RCC 7860 (cell line): Measurements from ENCODE around the gene MRPL55.

Source experiments
- DNase-seq: peaks from one replicate; pipeline ENCODE4 v3.0.0-alpha.2; 2015; ENCODE audit warnings: low spot score
- FAIRE-seq: peaks from 2 replicates; lab custom pipeline; 2012; peaks lifted over from hg19 to GRCh38; lab: Jason Lieb, UNC

The MRPL55 gene

DNA sequence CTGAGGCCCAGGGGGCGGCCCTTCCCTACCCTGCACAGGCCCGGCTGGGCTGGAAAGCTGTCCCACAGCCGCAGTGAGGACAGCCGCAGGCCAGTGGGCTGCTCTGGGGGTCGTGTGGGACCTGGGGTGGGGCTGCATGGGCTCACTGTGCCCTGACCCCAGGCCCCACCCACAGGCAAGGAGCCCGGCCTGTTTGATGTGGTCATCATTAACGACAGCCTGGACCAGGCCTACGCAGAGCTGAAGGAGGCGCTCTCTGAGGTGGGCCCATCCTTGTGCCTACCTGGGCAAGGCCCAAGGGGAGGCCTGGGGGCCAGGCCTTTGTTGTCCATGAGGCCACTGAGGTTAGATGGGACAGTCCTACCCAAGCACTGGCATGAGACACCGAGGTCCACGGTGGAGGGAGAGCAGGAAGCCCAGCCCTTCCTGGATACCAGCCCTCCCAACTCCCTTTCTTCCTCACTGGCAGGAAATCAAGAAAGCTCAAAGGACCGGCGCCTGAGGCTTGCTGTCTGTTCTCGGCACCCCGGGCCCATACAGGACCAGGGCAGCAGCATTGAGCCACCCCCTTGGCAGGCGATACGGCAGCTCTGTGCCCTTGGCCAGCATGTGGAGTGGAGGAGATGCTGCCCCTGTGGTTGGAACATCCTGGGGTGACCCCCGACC is 39.2 kb upstream of the MRPL55 start:
- no peak for FAIRE-seq
- DNase-seq = no peak

DNA sequence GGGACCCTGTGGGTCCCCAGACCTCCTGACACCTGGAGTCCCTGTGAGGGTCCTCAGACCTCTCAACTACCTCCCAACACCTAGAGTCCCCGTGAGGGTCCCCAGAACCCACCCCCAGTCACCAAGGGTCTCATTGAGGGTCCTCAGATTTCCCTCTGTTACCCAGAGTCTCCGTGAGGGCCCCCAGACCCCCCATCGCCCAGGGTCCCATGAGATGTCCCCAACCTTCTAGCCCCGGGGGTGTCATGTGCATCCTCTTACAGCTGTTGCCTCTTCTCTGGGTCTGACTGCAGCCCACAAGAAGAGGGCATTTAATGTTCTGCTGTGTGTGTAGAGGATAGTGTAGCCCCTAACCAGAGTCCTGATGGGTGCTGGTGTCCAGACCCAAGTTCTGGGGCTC is 38.7 kb upstream of the MRPL55 start:
- FAIRE-seq = no peak
- no peak for DNase-seq

DNA sequence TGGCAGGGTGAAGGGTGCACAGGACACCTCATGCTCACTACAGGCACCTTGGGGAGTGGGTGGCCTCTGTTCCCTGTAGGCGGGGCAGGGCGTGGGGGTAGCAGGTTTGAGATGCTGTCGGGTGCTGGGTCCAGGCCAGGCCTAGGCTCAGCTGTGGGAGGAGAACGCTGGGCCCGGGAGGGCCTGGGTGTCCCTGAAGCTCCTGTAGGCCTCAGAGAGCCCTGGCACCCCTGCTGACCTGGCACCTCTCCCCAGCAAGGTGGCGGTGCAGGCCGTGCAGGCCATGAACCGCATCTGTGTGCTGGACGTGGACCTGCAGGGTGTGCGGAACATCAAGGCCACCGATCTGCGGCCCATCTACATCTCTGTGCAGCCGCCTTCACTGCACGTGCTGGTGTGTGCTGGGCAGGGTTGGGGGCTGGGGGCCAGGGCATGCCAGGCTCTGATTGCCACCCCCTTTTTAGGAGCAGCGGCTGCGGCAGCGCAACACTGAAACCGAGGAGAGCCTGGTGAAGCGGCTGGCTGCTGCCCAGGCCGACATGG is 38.1 kb upstream of the MRPL55 start:
- no peak for FAIRE-seq
- DNase-seq = no peak

DNA sequence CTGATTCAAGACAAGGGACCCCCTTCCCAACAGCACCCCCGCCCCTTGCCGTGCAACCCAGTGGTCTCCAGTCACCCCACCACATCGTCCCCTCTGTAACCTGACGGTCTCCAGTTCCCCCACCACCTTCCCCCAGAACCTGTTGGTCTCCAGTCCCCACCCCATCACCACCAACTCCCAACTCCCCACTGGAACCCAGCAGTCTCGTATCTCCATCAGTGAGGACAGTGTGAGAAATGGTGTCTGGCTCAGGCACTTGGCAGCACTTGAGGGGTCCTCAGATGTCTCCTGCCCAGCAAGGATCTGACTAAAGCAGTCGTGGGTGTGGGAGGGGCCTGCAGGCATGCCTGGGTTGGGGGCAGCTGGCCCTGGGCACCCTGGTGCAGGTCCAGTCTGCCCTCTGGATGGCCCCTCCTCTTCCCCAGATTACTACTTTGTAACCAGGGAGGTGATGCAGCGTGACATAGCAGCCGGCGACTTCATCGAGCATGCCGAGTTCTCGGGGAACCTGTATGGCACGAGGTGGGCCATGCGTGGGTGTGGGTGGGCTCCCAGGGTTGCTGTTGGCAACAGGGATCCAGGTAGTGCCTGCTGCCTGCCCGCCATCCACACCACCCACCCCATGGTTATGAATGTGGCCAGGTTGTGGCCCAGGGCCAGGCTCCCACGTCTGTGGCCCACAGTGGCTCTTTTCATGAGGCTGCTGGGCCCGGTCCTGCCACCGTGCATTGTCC is 37.5 kb upstream of the MRPL55 start:
- no peak for FAIRE-seq
- DNase-seq = no peak

DNA sequence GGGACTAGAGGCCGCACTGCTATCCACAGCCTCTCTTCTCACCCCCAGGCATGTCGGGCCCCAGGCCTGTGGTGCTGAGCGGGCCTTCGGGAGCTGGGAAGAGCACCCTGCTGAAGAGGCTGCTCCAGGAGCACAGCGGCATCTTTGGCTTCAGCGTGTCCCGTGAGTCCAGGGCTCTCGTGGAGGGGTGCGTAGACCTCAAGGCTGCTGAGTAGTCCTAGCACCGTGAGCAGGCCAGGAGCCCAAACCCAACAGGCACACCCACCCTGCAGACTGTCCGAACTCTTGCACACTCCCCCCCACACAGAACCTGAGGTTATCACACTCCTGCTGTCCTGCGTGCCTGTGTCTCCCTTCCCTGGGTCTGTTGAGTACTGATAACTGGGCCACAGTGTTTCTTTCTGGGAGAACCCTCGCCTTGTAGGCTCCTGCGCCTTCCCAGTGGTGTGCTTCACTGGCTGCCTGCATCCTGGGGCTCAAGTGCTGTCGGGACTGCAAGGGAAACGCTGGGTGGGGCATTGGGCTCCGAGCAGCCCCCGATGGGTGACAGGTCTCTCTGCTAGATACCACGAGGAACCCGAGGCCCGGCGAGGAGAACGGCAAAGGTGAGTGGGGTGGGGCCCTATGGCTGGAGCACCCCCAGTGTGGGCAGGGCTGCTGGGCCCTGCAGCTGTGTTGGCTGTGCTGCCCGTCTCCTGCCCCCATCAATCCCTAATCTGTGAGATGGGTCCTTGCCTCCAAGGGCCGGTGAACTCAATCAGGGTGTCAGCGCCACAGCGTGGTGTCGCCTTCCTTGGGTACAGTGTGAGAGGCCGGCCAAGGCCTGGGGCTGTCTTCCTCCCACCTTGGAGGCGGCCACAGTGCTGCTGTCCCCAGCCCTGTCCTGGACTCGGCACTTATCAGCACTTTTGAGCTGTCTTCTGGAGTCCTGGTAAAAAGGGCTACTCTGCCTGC is 36.6 kb upstream of the MRPL55 start:
- DNase-seq (no peak), FAIRE-seq (no peak)

DNA sequence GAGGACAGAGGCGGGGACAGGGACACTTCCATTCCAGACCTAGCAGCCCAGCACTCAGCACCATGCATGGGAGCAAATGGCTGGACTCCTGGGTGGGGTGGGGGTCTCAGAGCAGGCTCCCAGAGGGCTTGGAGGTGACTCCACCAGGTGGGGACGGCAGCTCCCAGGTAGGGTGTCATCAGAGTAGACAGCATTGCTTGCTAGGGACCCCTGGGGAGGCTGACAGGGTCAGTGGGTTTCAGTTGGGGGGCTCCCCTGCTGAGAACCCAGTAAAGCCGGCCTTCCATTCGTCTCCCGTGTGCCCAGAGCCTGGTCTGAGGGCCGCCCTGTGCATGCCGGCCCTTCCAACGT is 35.9 kb upstream of the MRPL55 start:
- FAIRE-seq (no peak), DNase-seq (no peak)

DNA sequence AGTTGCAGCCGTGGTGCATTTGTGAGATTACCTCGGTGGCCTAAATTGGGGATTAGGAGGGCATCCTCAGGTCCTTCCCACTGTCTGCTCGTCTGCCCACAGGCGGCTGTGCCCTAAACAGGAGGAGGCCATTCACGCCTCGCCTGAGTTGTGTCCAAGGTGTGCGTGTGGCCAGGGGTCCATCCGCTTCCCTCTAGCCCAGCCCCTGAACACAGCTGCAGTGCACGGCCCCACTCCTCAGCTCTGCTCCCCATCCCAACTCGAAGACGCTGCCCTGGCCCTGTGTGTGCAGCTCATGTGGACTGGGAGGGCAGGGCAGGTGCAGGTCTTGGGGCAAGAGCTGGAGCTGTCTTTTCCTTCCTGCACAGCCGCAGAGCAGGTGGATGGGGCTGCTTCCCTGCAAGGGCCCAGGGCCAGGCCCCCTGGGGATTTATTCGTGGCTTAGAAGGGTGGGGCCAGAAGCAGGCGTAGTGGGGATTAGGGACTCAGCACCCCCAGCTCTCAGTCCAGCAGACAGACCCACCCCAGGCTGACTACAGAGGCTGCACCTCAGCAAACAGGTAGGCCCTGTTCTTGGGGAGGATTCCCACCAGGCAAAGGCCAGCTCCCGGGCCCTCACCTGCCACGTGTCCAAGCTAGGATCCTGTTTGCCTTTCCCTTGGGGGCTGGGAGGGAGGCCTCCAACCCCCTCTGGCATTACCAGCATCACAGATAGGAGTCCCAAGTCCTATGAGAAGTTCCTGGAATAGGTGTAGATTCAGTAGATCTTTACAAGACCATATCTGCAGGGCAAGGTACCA is 35.3 kb upstream of the MRPL55 start:
- DNase-seq (no peak), FAIRE-seq (no peak)

DNA sequence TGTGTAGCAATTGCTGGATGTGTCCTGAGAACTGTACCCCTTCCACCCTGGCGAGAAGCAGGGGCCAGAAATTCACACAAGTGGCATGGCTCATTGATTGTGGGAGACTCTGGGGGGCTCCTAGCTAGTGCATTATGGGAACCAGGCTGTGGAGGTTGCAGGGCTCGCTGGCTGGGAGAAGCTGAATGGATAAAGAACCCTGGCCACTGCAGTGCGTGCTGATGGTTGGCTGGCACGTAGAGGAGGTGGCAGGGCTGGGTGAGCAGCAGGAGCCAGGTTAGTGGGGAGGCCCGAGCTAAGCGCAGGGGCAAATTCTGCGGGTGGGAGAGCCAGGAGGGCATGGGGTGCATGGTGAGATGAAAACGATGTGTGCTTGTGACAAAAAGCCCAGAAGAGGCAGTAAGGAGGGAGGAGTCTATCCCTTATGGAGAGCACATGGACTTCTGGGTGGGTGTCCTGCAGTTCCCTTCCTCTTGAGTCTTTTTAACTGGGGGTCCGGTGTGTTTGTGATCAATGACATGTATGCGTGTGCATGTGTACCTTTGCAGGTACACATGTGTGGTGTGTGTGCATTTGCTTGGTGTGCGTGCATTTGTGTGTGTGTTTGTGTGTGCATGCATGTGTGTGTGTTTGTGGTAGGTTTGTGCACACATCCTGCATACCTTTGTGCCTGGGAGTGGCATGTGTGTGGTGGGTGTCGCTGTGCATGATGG is 34.5 kb upstream of the MRPL55 start:
- no peak for FAIRE-seq
- DNase-seq = no peak

DNA sequence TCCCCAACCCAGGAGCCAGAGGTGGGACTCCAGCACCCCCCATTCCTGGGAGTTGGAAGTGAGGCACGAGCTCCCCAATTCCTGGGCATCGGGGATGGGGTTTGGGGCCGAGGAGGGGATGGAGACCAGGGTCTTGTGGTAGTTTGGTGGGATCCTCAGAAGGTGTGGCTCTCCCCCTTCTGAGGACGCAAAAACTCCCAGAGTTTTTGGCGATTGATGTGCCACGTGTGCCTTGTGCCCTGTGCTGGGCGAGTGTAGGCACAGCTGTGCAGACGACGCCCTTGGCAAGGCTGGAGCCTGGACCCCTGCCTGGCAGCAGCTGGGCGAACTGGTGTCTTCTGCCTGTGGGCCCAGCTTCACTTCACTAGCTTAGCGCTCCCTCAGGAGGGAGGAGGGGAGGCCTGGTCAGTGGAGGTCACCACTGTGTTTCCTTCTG is 33.6 kb upstream of the MRPL55 start:
- FAIRE-seq = no peak

DNA sequence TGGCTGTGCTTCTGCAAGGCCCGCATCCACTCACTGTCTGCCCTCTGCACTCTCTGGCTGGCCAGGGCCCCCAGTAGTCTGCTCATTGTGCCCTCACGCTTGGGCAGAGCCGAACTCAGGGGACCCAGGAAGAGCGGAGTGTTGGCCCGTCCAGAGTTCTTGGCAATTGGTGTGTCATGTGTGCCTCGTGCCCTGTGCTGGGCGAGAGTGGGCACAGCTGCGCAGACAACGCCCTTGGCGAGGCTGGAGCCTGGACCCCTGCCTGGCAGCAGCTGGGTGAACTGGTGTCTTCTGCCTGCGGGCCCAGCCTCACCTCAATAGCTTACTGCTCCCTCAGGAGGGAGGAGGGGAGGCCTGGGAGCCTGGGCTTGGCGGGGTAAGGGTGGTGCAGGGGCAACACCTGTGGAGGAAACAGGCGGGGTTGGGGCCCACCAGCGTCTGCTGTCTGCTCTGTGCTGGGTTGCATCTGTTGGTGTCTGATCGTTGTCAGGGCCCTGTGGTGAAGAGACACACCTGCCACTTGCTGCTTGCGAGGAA is 33.1 kb upstream of the MRPL55 start:
- no peak for FAIRE-seq

More for the DNA sequence above, 33.6 kb upstream of the MRPL55 start:
- DNase-seq = no peak

DNA sequence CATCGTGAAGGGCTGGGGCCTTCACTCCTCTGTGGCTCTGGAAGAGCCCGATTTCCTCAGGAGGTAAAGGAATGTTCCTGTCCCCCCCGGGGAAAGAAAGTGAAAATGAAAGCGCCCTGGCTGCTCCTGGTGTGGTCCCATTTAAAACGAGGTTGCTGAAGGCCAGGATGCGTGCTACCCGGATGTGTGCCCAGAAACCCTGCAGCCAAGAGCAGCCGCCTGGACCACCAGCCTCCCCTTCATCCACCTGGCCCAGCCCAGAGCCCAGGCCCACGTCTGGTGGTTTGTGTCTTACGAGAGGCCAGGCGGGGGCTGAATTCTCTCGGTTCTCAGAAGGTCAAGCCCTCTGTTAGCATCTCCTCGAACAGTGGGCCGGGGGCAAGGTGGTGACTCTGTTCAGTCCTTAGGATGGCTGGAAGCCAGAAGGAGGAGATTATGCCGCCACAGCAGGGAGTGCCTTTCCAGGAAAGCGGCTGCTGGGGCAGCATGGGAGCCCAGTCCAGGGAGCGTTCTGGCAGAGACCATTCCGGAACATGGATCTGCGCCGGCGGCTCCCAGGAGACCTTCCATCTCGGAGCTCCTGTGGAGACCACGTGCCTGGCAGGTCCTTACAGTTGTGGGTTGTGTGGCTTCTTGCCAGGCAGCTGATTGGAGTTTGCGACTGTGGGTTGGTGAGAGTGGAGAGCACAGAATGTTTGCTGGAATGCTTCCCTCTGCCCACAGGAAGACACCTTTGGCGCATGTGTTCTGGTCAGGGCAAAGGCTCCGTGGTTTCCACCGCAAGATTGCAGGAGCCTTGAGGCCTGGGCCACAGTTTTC is 32.3 kb upstream of the MRPL55 start:
- FAIRE-seq (peak; percentile 81), DNase-seq (peak; percentile 88)

More for the DNA sequence above, 33.1 kb upstream of the MRPL55 start:
- DNase-seq = no peak

DNA sequence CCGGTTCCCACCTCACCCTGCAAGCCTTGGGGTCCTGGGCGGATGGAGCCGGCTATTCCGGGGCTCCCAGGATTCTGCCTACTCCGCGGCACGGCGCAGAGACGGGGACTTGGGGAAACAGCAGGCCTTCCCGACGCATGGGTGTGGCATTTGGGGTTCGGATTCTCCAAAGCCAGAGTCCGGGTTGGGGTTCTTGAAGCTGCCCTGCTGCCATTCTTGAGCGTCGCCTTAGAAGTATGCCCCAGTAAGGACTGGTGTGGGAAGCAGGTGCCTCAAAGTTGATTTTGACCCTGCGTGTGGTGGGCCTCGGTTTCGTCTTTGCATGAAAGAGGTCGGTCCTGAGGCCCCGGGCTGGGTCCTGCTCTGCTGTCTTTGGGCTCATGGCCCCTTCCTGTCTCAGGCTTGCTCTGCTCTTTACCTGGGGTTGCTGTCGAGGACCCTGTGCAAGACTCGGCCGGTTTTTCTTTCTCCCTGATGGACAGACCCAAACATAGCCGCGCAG is 31.7 kb upstream of the MRPL55 start:
- FAIRE-seq = no peak

DNA sequence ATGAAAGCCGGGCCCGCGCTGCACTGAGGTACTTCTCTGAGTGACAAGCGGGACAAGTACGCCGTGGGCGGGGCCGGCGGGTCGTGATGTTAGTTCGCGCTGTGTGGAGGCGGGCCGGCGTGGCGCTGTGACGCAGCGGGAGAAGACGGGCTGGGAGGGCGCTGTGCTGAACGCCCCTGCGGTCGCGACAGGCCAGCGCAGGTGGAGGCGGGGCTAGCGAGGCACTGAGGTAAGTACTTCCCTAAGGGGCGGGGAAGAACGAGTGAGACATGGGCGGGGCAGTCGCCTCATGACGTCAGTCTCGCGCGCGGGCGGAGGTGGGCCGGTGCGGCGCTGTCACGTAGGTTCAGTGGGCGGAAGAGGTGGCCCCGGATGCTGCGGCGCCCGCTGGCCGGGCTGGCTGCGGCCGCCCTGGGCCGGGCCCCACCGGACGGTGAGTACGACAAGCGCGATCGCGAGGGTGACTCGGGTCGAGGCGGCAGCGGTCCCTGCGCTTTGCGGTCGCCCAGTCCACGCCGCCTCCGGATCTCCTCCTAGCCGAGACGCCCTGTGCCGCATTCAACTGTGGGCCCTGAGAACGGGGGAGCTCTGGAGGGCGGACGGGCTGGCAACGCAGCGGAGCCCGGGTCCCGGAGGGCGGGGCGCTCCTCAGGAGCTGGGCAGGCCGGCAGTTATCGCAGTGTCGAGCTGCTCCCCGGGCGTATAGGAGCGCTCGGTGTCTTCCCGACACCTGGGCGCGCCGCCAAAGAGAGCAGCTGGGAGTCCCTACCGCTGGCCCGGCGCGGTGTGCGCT is 31.0 kb upstream of the MRPL55 start, which contains the start of gene GUK1:
GUK1 (plus strand) TSS at position 349 of the 793 bp plus-strand sequence; CDS start at position 373, 24 bp downstream.
- peak; percentile 73 for FAIRE-seq
- DNase-seq = peak; percentile 99

More for the DNA sequence above, 31.7 kb upstream of the MRPL55 start:
- DNase-seq = no peak

DNA sequence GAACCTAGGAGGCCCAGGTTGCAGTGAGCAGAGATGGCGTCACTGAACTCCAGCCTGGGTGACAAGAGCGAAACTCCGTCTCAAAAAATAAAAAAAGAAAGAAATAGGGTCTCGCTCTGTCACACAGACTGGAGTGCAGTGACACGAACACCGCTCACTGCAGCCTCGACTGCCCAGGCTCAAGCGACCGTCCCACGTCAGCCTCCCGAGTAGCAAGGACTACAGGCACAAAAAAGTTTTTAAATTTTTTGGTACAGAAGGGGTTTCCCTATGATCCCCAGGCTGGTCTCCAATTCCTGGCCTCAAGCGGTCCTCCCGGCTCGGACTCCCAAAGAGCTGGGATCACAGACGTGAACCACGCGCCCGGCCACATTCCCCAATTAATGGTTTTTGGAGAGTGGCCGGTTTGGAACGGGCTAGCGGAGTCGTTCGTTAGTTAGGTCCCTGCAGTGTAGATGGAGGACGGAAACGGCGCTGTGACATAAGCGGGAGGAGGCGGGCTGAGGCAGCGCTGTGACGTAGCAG is 30.4 kb upstream of the MRPL55 start:
- DNase-seq (no peak), FAIRE-seq (no peak)

DNA sequence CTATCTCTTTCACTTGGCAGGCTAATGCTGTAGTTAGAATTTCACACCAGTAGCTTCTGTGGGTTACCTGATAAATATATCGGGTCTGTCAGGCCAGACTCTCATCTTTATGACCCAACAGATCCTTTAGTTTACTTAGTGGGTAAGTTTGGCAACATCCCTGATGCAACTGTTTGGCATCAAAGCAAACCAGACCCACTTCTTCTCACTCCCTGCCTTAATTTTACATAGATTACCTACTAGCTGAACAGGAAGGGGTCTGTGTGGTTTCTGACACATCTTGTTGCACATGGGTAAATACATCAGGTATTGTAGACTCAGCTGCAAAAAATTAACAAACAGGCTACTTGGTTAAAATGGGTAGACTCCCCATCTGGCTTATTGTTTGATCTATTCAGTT is 27.8 kb upstream of the MRPL55 start:
- DNase-seq (no peak), FAIRE-seq (no peak)

DNA sequence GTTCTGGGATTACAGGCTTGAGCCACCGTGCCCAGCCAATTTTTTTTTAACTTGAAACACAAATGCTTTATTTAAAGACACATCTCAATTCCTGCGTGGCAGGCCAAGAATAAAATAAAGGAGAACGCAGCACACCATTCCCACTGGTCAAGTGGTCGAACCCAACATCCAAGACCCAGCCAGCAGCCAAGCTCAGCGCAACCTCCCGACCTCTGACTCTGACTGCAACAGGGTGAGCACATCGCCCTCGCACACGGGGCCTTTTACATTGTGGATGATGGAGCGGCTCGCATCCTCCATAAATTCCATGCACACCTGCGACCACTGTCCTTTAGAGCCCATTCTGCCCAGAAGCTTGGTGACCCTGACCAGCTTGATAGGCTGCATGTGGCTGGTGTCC is 25.5 kb upstream of the MRPL55 start:
- no peak for FAIRE-seq
- DNase-seq = no peak

DNA sequence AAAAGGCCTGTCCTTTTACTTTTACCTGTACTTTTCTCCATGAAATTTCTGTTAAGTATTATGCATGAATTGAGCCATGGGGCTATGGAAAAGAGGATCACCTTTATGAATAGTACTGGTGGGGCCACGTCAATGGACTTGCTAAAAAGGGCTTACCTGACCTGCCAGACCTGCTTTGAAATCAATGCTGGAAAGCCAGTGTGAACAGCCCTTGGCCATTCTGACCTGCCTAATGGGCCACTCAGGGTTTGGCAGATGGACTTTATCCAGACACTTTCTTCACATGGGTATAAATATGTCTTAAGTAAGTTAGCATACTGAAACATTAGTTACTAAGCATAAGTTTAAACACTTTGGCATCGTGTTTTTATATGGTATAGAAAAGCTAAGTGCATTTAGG is 22.7 kb upstream of the MRPL55 start:
- no peak for DNase-seq
- FAIRE-seq = no peak
